Hematopoietic multipotent progenitor cell treated with erythropoietin and hydrocortisone succinate and interleukin-3 and kit ligand, for 15 days (in vitro differentiated cells): ENCODE measurements around the gene DCAF15.

Experiments used
- DNase-seq: peaks from one replicate; pipeline ENCODE4 v3.0.0-alpha.2; 2015; ENCODE audit warnings: low spot score

The DCAF15 gene

DNA sequence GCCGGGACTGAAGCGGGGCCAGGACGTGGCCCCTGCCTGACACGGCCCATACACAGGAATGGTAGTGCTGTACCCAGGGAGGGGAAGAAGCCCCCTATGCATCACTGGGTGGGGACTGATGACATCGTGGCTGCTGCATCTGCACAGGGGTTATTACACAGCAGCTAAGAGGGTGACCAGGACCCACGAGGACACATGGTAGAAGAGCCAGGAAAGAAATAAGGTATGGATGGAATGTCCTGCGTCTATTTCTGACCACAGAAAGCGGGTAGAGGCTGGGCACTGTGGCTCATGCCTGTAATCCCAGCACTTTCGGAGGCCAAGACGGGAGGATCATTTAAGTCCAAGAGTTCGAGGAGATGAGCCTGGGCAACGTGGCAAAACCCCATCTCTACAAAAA is 24.1 kb downstream of the DCAF15 start:
- no peak for DNase-seq

DNA sequence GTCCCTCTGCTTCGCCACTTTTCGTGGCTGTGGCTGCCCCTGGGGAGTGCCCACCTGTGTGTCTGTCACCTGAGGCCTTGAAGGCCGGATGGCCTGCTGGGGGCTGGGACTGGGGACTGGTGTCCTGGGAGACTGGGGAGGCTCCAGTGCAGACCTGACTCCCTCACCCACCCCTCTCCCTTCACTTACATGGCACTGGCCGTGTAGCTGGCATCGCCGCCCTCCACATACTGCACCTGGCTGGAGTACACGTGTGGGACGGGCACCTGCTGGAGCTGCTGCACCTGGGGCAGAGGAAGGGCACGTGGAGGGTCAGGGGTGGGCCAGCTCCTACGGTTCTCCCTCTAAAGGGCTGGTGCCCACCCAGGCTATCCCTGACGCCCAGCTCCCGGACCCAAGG is 25.5 kb downstream of the DCAF15 start:
- DNase-seq, result no peak

DNA sequence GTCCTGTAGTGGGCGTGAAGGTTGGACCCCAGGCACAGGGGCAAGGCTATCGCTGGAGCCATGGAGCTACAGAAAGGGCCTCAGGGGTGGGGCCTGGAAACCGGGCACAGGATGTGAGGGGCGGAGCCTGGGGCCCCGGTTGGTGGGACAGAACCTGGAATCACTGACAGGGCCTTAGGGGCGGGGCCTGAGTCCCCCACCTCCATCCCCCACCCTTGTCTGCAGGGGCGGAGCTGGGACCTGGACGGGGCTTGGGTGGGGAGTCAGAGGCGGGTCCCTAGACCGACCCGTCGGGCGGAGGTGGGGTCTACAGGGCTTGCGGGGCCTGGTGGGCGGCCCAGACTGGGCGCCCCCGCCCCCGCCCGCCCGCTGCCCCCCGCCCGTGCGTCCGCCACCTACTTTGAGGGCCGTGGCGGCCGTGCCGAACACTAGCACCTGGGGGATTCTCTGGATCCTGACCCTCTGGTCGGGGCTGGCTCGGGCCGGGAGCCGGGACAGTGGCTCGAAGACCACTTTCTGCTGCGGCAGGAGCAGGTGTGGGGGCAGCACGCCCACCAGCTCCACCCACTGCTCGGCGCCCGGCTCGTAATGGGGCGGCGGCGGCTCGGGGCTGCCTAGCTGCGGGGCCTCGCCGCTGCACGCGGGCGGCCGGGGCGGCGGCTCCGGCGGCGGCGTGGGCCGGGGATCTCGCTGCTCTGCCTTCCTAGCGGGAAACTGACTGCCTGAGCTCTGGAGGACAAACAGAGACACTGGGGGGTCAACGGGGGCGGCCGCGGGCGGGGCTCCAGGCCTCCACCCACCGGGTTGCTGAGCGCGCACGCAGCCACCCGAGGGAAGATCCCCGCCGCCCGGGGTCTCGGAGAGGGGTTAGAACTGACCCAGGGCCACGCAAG is 26.3 kb downstream of the DCAF15 start:
- no peak for DNase-seq

DNA sequence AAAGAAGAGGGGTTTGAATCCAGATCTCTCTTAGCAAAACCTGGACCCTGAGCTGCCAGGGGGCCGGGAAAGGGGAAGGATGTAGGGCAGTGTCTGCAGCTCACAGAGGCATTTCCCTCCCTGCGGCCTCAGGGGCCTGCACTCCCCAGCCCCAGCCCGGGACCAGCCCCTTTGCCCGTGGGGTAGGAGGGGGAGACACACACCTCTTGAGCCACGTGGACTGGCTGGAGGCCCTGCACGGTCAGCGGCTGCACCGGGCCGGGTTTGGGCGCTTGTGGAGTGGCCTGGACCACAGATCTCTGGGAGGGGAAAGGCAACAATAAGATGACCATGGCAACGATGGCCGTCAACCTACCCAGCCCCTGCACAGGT is 26.9 kb downstream of the DCAF15 start:
- no peak for DNase-seq

DNA sequence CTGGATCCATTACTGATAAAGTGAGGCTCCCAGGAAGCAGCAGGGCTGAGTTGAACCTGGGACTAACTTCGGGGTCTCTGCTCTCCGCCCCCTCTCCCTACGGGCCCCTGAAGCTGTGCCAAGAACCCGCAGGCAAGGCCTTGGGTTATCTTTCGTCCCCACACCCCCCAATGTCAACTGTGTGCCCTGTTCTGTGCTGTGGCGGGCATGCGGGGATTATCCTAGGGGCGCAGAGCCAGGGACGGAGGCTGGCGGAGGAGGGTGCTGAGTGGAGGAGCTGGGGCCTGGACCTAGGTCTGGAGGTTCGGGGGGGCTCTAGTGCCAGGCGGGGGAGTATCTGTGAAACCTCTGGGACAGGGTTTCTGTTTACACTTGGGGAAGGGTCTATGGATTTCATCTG is 27.4 kb downstream of the DCAF15 start:
- no peak for DNase-seq

DNA sequence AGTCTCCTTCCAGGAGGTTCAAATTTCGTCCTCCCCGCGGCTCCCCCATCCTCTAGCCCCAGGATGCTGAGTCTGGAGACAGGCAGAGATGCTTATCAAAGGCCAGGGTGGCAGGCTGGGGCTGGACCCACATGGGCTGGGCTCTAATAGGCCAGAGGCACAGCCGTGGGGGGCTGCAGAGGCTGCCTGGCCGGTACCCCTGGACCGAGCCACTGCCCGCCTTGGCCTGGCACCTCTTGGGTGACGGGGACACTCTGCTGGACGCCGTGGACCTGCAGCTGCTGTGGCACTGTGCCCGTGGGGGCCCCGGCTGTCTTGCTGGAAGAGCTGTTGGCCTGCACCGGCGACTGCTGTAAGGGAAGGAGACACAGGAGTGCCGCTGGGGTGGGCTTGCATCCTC is 28.0 kb downstream of the DCAF15 start:
- no peak for DNase-seq

DNA sequence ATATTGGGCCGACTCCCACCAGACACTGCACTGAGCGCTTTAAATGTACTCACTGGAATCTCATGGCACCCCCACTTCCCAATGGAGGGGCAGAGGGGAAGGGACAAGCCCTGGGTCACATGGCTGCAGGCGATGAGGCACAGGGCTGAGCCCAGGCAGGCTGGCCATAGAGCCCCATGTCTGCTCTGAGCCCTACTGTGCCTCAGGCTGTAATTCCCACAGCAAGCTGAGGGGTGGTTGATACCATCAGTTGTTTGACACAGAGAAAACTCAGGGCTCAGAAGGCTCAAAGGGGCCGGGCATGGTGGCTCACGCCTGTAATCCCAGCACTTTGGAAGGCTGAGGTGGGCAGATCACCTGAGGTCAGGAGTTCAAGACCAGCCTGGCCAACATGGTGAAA is 28.7 kb downstream of the DCAF15 start:
- no peak for DNase-seq

DNA sequence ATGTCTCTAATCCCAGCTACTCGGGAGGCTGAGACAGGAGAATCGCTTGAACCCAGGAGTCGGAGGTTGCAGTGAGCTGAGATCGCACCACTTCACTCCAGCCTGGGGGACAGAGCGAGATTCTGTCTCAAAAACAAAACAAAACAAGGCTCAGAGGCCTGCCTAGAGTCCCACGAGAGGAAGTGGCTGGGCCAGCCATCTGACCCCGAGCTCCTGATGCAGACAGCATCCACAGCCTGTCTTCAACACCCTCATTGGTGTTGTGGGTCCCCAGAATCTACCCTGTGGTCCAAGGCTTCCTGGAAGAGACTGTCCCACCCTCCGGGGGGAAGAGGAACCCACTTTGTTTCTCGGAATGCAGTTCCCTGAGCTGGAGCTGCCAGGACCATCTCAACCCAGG is 29.2 kb downstream of the DCAF15 start:
- no peak for DNase-seq

DNA sequence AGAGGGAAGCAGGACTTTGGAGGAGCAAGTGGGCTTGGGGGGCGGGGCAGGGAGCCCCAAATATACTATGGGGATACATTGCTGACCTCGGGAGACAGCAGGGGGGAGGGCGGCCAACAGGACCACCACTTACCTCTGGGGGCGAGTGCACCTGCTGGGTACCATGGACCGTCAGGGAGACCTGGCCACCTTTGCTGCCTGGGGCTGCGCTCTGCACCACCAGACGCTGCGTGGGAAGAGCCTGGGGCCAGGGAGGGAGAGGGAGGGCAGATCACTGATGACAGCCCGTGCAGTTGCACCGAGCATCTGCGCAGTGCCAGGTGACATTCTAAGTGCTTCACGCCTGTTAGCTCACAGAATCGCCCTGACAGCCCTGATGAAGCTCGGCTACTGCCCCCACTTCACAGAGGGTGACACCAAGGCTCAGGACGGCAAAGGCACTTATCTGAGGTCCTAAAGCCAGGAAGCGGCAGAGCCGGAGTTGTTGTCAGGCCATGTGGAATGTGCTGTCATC is 29.7 kb downstream of the DCAF15 start:
- no peak for DNase-seq

DNA sequence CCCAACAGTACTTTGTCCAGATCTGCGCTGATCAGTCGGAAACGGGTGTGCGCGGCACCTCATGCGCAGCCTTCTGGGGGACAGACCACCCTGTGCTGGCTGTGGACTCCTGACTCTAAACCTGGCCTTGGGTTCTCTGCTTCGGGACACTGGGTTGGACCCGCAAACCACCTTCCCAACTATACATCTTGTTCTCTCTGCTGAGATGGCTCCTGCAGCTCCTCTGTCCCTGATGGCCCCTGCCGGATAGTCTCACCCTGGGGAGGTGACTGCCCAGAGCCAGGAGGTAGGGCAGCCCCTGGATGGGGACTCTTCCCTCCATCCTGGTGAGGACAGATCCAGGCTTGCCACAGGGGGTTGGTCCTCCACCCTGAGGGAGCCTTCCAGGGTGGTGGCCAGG is 30.5 kb downstream of the DCAF15 start:
- no peak for DNase-seq

DNA sequence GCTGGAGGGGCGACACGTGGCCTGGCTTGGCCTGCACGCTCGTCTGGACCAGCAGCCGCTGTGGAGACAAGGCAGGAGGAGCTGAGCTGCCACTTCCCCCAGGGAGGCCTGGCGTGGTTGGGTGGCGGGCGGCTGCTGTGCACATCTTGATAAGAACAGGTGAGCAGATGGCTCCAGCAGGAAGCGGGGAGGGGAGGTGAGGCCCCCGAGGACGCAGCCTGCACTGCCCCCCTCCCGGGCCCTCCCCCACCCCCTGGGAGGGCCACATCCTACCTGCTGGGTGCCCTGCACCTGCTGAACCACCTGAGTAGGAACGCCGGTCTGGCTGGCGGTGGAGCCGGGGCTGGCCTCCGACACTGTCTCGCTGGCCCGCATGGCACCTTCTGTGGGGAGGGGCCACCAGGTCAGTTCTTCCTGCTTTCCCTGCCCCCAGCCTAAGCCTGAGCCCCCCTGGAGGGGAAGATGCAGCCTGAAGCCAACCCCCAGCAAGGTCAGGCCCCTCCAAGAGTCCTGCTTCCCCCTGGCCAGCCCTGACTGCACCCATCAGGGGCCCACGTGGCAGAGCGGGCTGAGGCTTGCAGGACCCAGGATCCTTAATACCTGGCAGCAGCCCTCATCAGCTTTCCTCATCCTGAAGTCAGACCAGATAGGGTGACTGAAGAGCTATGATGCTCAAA is 31.0 kb downstream of the DCAF15 start:
- no peak for DNase-seq

DNA sequence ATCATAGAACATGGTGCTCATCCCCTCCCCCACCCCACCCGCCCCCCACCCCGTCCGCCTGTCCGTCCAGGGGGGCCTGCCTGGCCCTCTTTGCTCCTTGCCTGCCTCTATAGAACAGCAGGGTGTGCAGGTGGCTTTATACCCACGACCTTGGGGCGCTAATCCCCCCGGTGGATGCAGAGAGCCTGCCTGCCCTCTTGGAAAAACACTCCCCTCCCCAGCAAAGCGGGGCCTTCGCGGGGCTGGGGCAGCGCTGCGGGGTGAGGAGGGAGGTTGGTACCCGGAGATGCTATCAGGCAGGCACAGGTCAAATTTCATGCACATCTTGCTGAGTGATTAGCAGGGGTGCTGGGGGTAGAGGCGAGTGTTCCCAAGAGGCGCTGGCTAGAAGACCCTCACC is 31.9 kb downstream of the DCAF15 start:
- DNase-seq, result no peak

DNA sequence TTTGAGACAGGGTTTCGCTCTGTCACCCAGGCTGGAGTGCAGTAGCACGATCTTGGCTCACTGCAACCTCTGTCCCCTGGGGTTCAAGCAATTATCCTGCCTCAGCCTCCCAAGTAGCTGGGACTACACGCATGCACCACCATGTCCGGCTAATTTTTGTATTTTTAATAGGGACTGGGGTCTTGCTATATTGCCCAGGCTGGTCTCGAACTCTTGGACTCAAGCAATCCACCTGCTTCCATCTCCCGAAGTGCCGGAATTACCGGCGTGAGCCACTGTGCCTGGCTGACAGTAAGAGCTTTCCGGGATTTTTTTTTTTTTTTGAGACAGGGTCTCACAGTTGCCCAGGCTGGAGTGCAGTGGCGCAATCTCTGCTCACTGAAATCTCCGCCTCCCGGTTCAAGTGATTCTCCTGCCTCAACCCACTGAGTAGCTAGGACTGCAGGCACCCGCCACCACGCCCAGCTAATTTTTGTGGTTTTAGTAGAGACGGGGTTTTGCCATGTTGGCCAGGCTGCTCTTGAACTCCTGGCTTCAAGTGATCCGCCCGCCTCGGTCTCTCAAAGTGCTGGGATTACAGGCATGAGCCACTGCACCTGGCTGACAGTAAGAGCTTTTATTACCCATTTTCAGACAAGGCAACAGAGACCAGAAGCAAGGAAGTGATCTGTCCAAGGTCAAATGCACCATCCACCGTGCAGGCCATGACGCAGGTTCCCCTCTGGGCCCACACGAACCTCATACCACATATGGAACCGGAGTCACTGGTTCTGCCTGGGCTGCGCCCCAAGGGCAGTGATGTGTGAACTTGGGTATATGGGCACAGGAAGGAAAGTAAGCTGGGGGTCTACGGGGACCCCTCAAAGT is 32.8 kb downstream of the DCAF15 start:
- DNase-seq, result no peak

DNA sequence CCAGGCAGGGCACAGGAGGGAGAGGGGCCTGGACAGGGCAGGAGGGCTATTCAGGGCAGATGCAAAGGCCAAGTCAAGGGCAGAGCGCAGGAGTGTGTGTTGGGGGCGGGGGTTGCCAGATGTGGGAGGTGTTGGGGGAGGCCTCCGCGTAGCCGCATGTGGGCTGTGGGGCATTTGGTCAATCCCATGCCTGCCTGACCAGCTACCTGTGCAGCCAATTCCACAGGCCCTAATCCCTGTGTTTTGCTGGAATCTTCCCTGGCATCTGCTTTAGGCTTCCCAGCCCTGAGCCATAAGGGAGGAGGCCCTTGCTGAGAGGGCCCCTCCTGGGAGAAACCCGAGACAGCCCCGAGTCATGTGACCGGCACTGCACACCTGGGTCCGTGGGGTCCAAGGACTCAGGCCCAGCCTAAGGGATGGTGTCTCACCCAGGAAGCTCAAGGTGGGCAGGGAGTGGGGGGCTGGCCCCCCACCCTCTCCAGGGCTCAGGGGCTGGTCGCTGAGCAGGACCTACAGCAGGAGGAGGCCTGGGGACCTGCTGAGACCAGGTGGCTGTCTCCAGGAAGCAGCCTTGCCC is 33.5 kb downstream of the DCAF15 start:
- DNase-seq, result no peak

DNA sequence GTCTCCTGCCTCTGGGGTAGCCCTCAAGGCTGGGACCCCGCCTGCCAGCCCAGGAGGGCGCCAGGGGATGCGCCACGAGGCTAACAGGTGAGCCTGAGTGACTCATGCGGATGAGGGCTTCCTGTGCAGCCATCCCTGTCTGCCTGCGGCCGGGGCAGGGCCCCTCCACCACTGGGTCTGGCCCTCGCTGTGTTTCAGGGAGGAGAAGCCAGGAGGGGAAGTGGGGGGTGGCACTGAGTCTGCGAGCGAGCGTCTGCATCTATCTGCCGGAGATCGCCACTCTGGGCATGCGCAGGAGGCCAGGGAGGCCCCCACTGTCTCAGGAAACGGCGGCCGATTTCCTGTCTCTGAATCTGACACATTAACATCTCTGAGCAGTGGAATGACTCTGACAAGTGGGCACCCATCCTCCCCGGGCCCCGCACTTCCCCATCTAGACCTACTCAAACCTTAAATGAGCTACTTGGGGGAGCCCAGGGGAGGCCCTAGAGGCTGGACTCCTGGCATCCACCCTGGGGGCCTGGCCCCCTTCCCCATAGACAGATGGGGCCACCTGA is 34.1 kb downstream of the DCAF15 start:
- DNase-seq, result no peak

DNA sequence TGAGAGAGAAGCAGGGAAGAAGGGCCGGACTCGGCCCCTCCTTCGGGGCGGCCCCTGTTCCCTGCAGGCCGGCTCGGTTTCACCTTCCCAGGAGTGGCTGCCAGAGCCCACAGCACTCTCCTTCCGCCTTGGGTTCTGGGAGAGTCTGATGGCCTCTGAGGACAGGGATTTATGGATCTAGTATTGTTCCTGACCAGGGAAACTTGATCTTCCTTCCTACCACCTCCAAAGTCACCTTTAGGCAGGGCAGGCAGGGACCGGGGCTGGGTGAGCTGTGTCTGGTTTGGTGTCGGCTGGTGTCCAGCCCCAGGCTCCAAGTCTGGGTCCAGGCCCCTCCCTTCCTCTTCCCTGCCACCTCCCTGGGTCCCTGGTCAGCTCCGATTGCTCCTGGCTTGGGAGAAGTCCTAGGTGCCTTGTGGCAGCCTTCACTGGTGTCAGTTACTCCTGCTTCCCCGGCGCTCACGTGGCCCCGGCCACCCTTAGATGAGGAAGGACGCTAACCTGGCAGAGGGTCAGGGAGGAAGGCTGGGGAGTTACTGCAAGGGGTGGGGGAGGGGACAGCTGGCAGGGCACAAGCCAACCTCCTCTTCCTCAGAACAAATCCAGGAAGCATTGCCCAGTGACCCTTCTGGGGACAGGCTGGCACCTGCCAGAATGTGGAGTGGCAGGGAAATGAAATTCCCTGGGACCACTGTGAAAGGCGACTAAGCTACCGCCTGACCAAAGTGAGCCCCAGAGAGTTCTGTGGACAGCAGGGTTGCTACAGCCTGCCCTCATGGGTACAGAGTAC is 35.0 kb downstream of the DCAF15 start:
- no peak for DNase-seq

DNA sequence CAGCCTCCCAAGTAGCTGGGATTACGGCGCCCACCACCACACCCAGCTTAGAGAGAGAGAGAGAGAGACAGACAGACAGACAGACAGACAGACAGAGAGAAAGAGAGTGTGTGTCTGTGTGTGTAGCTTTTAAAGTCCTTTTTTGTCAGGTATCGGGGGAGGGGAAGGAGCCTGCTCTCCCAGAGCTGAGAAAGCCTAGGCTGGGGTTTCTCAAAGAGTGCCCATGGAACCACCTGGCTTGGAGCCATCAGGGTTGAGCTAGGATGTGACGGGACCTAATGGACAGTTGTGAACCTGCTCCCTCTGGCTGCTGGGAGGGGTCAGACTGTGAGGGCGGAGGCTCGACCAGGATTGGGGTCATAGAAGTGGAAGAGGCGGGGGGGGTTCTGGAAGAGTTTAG is 37.2 kb downstream of the DCAF15 start:
- no peak for DNase-seq

DNA sequence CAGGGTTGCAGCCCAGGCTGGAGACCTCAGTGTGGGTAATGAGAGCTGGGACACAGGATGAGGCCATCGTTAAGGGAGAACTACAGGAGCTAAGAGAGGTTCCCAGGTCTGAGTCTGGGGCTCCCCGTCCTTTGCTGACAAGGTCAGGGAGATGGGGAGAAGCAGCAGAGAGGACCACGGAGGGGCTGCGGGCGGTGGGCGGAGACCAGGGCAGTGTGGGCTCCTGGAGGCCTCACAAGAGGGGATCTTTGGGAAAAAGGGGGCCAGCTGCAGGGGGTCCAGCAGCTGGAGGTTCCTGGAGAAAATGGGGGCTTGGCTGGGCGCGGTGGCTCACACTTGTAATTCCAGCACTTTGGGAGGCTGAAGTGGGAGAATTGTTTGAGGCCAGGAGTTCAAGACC is 37.8 kb downstream of the DCAF15 start:
- DNase-seq, result no peak

DNA sequence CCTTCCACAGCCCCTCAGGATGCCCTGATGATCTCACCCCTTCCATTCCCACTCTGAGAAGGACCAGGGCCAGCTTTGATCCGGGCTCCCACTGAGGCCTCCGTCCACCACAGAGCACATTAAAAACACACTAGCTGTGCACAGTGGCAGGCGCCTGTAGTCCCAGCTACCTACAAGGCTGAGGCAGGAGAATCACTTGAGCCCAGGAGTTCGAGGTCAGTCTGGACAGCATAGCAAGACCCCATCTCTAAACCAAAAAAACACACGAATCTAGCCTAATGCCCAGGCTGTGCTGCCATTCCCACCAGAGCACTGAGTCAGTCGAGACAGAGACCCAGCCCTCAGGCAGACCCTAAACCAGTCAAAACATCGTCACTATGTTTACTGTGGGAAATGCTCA is 39.7 kb downstream of the DCAF15 start:
- no peak for DNase-seq

DNA sequence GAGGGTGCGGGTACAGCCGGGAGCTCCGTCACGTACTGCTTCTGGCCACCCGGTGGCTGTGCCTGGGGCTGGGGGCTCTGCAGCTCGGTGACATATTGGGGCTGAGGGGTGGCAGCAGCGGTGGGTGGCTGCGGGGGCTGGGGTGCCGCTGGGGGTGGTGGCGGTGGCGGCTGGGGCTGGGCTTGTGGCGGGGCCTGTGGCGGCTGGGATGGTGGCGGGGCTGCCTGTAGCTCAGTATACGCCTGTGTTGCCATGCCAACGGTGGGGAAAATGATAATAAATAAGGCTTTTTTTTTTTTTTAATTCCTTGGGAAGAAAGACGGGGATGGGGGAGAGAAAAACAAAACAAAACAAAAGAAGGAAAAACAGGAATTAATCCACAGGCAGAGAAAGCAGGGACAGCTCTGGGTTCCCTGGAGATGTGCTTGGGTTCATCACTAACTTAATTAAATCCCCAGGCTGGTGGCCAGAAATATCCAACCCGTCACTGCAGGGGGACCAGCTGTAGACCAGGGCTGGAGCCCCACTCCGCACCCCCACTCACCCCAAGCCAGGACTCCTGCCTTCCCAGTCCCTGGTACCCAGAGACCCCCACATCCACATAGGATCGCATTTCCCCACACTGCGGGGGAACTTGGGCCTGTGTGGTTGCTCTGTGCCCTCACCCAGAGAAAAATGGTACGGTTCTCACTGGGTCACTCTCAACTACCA is 41.4 kb downstream of the DCAF15 start:
- no peak for DNase-seq
